Amygdala (tissue), 56 donors: ENCODE results near the gene TMEM201.
"Not testable (repeated sequence)": the region's sequence is repeated elsewhere in the genome, so short reads cannot be mapped to it uniquely, and the experiment has no call there.

Experiments
- DNase-seq, 56 donors: peaks; one replicate each; lab custom pipeline; 2025; lab: John Stamatoyannopoulos, UW

TMEM201 gene

DNA sequence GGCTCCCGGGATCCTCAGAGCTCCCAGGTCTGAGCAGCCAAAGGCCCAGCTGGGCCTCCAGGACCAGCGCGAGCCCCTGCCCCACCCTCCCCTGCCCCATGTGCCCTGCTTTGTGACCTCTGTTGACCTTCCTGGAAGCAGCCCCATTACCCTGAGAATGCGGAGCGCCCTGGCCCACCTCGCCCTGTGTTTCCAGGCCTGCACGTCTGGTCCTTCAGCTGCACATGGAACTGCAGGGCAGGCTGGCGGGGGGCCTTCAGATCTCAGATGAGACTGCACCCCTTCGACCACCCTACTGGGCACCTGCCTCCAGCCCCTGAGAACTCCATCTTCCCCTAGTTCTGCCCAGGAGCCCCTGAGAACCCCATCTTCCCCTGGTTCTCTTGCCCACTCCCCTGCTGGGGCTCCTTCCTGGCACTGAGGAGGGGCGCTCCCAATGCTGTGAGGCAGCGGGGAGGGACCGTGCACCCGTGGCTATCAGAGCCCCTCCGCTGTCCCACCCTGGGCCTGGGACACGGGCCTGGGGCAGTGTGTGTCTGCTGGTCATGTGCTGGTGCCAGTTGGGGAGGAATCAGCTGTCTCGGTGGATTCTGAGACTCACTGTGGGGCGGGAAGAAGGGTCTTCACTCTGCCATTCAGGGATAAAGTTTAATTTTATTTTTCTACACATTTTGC lies 25.1 kb downstream of the TMEM201 start:
- DNase-seq = no peak

DNA sequence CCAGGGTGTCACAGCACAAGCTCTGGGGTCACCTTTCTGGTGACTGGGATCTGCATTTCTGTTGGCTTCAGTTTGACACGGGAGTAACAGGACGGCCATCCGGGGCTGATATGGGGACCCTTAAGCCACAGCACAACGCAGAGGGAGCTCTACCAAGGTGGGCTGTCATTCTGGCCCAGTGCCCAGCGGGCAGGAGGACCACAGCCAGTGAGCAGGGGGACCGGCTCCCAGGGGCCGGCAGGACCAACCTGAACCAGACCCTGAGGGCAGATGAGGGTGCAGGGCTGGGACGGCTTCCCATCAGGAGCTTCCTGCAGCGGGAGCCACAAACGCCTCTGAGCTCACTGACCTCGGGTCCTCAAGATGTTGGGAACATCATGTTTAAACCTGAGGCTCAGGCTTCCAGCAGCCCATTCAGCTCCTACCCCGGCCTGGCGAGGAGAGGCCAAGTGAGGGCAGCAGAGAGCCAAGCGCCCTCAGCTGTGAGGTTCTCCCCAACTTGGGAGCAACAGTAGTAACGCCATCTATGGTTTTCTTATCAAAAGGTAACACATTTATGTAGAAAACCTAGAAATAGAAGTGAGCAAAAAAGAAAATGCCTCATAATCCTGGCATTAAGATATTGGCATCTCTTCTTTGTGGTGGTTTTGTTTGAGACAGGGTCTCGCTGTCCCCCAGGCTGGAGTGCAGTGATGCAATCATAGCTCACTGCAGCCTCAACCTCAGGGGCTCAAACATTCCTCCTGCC lies 26.8 kb downstream of the TMEM201 start:
- peak in 21 of 56 donors; percentile 6 to 58 (median 29) for DNase-seq

DNA sequence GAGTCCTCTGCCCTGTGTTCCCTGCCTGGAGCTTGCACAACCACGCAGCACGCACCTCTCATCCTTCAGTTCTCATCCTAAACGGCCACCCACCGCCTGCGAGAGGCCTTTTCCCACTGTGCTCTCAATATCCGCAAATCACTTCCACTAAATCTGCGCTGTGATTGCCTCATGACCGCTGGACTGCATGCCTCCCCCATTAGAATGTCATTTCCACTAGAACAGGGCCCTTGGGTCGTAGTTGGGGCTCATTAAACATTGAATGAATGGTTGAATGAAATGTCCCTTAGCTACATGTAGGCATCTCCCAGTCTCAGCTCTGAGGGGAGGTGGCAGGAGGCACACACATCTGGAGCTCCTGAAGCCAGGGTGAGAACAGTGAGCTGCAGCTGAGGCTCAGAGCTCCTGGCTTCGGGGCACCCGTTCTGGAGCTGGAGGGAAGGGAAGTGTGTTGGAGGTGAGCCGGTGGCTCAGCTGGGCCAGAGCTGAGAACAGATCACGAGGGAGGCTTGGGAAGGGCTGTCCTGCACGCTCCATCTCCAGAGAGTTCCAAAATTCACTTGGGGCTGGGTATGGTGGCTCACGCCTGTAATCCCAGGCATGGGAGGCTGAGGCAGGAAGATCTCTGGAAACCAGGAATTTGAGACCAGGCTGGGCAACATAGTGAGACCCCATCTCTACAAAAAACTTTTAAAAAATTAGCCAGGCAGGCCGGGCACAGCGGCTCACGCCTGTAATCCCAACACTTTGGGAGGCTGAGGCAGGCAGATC lies 30.4 kb downstream of the TMEM201 start:
- DNase-seq = no peak

DNA sequence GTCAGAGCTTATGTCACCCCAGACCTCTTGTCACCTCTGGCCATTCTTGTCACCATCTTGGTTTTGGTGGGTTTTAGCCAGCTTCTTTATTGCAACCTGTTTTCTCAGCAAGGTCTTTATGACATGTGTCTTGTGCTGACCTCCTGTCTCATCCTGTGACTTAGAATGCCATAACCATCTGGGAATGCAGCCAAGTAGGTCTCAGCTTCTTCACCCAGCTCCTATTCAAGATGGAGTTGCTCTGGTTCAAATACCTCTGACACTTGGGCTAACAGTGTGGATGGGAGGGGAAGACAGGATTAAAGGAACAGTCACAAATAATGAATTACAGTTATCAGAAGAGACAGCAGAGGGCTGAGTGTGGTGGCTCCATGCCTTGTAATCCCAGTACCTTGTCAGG lies 32.3 kb downstream of the TMEM201 start:
- DNase-seq = no peak

DNA sequence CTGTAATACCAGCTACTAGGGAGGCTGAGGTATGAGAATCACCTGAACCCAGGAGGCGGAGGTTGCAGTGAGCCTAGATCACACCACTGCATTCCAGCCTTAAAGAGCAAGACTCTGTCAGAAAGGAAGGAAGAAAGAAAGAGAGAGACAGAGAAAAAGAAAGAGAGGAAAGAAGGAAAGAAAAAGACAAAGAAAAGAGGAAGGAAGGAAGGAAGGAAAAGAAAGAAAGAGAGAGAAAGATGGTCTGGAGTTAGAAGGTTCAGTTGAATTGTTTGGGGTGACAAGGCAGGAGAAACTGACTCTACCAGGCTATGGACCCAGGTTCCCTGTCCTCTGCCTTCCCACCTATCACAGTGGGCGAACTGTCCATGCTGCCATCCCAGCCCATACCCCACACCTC lies 35.4 kb downstream of the TMEM201 start:
- DNase-seq = no peak

DNA sequence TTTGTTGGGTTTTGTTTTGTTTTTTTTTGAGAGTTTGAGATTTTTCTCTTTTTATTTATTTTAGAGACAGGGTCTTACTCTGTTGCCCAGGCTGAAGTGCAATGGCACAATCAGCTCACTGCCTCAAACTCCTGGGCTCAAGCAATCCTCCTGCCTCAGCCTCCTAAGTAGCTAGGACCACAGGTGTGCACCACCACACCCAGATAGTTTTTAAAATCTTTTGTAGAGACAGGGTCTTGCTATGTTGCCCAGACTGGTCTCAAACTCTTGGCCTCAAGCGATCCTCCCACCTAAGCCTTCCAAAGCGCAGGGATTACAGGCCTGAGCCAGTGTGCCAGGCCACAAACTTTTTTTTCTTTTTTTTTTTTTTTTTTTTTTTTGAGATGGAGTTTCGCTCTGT lies 36.3 kb downstream of the TMEM201 start:
- not testable (repeated sequence) for DNase-seq

DNA sequence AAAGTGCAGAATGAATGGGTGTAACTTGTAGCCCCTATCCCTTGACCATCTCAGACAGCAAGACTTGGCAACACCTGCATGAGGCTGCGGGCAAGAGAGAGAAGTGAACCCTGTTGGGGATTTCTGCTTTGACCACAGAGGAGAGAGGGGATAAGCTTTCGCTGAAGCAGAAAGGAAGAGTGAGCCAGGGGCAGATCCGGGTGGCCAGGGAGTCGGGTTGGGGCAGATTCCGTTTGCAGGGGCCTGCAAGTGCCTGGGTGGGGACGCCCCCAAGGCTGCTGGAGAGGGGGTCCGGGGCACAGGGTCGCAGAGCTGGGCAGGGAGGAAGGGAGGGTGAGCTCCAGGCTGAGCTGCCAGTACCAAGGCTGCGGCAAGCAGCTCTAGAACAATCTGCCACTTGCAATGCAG lies 37.5 kb downstream of the TMEM201 start:
- DNase-seq = no peak

DNA sequence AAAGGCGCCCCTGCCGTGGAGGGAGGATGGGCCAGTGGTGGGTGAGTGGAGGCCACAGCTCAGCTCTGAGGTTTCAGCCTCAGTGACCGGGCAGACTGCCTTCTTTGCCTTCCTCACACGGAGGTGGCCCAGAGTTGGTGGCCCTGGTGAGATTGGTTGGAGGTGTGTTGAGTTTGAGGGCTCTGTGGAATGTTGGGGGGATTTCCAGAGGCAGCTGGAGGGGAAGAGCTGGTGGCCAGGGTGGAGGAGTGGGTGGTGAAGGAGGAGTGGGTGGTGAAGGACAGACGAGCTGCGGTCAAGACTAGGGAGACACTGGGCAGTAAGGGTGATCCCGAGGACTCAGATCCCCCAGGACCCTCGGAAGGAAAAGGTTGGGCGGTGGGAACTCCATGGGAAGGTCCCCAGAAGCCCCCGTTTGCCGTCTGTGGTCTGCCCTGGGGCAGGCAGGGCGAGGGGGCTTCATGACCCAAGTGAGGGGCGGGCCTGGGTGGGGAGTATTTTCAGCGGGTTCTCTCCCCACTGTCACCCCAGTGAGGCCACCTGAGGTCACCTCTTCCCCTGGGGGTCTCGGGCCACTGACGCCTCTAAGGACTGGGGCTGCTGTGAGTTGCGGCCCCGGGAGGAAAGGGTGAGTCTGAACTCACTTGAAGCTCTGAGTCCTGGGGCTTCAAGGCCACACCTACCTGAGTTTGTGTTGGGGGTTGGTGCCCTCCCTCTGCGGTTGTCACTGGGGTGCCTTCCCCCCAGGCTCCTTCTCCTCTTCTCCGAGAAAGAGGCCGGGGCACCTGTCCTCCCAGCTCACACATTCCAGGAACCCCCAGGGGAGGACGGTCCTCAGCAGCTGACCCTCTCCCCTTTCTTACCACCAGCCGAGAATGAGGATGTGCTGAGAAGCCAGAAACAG lies 40.1 kb downstream of the TMEM201 start:
- DNase-seq = no peak

DNA sequence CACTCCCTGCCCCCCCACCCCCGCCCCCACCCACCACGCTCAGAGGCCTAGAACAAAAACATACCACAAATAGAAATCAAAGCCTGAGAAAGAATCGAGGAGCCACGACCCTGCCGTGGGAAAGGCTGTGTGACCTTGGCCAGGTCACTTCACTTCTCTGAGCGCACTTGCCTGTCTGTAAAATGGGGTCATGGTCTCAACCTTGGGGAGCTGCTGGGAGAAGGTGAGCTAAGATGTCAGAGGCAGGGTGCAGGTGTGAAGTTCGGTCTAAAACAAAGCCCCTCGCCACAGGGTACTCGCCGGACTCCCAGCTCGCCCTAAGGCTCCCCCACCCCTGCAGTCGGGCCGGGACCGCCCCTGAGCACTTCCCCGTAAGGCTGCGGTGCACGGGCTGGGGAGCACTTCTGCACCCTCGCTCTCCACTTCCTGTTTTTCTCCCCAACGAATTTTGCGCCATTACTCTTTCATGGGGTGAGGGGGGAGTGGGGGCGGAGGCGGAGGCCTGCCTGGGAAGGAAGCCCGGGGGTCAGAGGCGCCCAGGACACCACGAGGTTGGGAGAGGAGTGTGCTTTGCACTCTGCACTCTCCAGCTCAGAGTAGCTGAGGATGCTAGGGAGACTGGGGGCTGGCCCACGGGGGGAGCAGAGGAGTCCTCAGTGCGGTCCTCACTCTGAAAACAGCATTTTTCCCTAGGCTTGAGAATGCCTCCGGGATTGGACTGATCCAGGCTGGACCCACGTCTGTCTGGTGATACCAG lies 40.9 kb downstream of the TMEM201 start:
- peak in 9 of 56 donors; percentile 6 to 36 (median 18) for DNase-seq

DNA sequence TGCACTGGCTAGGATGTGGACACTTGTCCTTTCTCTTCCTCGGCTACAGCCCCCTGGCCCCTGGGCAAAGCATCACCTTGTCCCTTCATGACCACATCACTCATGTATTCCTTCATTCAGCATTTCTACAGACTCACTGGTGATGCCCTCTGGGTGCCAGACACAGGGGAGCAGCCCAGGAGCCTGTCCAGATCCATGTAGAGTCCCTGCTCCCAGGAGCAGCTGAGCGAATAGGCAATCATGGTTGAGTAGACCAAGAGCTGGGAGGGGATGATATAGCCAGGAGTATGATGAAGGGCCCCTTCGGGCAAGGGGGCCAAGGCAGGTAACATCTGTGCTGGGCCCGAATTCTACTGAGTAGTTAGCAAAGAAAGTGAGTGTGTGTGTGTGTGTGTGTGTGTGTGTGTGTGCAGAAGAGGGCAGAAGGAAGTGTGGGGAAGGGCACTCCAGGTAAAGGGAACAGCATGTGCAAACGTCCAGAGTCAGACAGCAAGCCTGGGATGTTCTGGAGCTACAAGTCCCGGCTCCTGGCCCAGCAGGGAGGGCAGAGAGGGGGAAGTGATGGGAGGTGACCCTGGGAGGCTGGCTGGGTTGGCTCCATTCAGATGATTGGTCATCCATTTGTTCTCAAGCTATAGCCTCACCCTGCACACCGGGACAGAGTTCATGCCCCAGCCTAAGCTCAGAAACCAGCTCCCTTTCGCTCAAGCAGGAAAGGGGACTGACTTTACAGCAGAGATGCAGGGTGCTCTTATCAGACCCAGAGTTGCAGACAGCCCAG lies 41.8 kb downstream of the TMEM201 start:
- DNase-seq = no peak

DNA sequence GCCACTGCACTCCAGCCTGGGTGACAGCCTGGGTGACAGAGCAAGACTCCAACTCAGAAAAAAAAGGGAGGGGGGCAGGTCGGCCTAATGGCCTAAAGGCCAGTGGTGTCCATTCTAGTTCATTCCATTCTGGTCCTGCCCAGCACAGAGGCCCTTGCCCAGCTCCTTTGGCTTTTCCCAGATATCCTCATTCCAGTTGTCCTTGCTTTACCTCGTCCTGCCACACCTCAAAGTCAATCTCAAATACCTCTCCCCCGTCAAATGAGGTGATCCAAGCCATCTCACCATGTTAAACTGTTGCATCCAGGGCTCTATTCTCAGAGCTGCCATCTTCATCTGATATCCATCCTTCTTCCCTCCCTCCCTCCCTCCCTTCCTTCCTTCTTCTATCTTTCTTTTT lies 42.9 kb downstream of the TMEM201 start:
- no peak for DNase-seq

DNA sequence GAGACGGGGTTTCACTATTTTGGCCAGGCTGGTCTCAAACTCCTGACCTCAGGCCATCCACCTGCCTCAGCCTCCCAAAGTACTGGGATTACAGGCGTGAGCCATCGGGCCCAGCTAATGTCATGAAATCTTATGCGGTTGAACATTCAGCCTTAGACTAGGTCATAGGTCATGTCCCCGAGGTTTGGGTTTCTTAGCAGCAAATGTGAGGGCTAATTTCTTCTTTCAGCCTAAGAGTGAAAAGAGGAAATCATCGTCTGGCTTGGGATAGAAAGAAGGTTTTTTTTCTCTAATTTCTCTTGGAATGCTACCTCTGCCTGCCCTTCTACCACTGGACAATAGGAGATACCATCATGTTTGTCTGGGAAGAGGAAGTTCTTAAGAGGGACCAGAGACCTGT lies 44.8 kb downstream of the TMEM201 start:
- no peak for DNase-seq

DNA sequence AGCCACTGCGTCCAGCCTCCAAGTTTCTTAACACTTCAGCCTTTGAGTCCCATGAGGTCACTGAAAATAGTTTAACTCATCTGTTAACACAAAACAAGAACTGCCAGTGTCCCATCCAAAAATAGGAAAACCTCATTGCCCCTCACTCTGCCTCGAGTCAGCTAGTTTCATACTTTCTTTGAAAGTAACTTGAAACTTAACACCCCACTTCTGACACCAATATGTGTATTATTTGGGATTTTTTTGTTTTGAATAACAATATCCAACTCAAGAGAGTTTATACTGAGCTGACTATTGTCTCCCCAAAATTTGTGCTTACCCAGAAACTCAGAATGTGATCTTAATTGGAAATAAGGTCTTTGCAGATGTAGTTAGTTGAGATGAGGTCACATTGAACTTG lies 45.9 kb downstream of the TMEM201 start:
- DNase-seq = no peak

DNA sequence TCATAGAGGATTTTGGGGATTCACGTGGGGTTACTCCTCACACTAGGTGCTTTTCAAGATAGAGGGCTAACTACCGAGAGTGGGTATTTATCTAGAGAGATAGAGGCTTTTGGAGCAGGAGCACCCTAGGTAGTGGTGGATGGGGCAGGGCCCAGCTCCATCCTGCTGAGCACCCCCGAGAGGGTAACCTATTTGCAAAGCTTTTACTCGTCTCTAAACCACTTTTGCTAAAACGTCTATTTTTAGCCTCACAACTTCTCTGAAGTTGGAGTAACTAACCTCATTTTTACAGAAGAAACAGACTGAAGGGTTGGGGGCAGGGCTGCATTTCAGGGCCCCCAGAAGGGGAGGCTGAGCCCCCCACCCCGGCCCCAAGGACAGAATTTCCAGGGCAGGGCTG lies 50.5 kb downstream of the TMEM201 start:
- no peak for DNase-seq

DNA sequence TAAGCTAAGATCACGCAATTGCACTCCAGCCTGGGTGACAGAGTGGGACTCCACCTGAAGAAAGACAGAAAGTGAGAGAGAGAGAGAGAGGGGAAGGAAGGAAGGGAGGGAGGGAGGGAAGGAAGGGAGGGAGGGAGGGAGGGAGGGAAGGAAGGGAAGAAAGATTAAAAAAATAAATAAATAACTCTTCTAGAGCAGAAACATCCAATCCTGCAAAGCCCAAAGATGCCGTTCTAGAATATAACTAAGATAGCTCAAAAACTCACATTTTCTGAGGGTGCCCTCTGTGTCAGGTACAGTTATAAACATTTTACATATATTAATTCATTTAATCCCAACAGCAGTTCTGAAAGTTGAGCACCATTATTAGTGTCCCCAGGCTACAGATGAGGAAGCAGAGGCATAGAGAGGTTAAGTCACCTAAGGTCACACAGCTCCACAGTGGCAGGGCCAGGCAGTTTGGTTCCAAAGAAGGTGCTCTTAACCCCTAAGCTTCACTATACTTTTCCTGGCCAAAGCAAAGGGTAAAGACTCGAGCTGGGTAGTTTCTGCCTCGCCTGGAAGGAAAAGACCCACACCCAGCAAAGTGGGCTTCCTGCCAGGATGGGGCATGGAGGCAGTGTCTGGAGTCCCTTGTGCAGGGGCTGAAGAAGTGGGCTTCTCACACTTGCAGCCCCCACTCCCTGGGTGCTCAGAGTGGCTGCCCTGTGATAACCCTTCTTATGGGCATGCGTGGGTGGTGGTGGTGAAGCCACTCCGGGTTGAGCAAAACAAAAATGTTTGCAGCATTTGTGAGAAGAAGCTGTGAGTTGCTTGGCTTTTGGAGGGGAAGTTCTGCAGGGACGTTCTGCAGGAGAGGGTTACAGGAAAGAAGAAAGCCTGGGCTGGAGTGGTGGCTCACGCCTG lies 54.9 kb downstream of the TMEM201 start:
- DNase-seq = no peak

DNA sequence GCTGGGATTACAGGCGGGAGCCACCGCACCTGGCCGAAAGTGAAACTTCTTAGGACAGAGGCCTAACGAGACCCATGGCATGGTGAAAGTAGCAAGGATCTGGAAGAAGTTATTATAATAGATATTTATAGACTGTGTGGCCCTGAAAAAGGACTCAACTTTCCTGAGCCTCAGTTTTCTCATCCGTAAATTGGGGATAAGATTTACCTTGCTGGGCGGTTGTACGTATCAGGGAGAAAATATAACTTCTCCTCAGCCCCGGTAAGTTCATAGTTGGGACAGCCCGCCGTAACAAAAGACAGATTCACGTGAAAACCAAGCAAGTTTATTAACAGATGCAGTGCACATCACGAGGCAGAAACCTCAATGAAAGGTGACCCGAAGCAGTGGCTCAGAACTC lies 57.3 kb downstream of the TMEM201 start:
- no peak for DNase-seq

DNA sequence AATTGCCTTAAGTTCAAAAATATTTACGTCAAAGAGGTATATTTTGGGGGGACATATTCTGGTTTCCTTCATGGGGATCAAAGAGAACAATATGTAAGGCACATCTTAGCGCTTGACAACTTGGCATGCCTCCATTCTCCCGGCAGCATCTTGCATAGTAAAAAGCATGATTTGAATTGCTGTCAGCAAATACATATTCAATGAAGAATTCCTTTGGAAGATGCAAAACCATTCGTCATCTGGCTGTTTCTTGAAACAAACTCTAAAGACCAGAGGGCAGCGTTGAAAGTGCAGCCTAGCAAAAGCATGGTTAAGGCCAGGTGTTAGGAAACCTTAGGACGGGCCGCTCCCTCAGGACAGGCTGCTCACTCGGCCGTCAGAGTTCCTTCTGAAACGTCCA lies 59.5 kb downstream of the TMEM201 start:
- DNase-seq = no peak

DNA sequence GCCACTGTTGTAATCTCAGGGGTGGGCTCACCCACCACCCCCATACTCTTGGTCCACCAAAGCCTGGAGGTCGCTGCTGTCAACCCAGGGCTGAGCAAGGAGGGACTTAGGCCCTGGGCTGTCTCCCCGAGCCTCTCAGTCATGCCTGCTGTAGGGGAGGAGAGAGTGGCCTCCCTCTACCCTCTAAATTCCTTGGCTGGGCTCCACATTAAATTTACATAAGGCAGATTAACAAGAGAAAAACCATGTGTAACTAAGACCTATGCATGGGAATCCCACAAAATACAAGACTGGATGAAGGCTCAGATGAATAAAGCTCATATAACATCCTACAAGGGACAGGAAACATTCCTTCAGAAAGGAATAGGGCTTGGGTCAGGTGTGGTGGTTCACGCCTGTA lies 61.1 kb downstream of the TMEM201 start:
- DNase-seq = no peak
